Motor neuron (in vitro differentiated cells): ENCODE results near the gene NUDT16. TPM values are rescaled to one million over a fixed set of nuclear protein-coding genes. Genes with fewer than 3 reads are reported as not detected.
"Not testable (repeated sequence)": the region's sequence is repeated elsewhere in the genome, so short reads cannot be mapped to it uniquely, and the experiment has no call there.

Source experiments
- ATAC-seq, 8 experiments: fragments of 200-7000 bp; cut with Tn5 transposase; replicated peaks in 6 of 8; 2 replicates each; pipeline ENCODE4 v1.8.0; 2021; ENCODE audit warnings: mild to moderate bottlenecking in 8 of 8, moderate library complexity in 8 of 8
- H3K27ac ChIP-seq, 2 donors: fragments of 250-450 bp; sonication (Bioruptor Pico); 2 replicates each; pipeline ENCODE4 v1.9.0; 2021; ENCODE audit warnings: antibody characterized with exemption in 2 of 2, mild to moderate bottlenecking in 2 of 2, moderate library complexity in 1 of 2
- H3K4me1 ChIP-seq, 2 donors: fragments of 250-450 bp; sonication (Bioruptor Pico); replicated peaks in 1 of 2; 2 replicates each; pipeline ENCODE4 v1.6.1; 2021; ENCODE audit warnings: antibody characterized with exemption in 2 of 2, mild to moderate bottlenecking in 2 of 2, moderate library complexity in 1 of 2
- H3K4me3 ChIP-seq, 5 donors: fragments of 250-450 bp; sonication (Bioruptor Pico); 2 replicates each; pipeline ENCODE4 v1.9.0; 2021; ENCODE audit warnings: antibody characterized with exemption in 5 of 5, mild to moderate bottlenecking in 5 of 5, moderate library complexity in 4 of 5
- WGBS, 10 experiments: fragments of 450-650 bp; shearing (Covaris generic); methylation state at CpG; one replicate each; pipeline ENCODE4 v1.0.0; 2022; 5-methylcytosine and 5-hydroxymethylcytosine counted together
- in situ Hi-C, 9 experiments: fragments of 400-800 bp; cut with MboI; loops; one replicate each; pipeline ENCODE4 v1.15.0; 2021; ENCODE audit warnings: low sequenced_read_pairs in 9 of 9, low pct_unique_long_range_greater_than_20kb in 2 of 9; ENCODE audit not compliant: unreplicated experiment in 9 of 9
- total RNA-seq, 8 experiments: library from RNA; unstranded; fragments of 300-600 nt; gene quantifications; 2 replicates each; pipeline versions ENCODE4 v1.2.3 to v1.2.4, GENCODE V29; 2022

Gene NUDT16
- total RNA-seq, 8 experiments from 2014 or later, result 14.6 to 33.4 (median 25.3) TPM

DNA sequence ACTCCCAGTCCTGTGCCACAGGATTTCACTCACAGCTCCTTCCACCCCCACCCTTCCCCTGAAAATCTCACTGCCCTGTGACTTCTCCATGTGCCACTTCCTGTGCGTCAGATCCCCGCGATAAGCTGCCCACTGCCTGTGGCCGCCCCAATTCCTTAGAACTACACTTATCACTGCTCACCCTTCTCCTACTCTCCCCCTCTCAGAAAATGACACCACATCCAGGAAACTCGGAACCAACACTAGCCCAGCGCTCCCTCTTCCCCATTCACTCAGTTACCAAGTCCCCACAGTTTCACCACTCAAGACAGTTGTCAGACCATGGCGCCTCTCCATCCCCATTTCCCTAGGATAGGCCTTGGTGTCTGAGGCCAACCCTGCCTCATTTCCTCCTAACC lies 20.5 kb upstream of the NUDT16 start:
- H3K27ac ChIP-seq, in situ Hi-C loops, H3K4me3 ChIP-seq, ATAC-seq, H3K4me1 ChIP-seq: not testable (repeated sequence)
- 100% methylated on average over 1 to 2 of the region's 7 CpGs; no CpG with 5 or more reads in 8 of the 10 experiments for whole genome bisulfite sequencing, 10 experiments

- peak in 6 of 8 experiments; percentile 21 to 91 (median 58) for ATAC-seq
- no peaks in the 10 kb centered on the region for H3K4me1 ChIP-seq
- no peak overlapping the region for H3K27ac ChIP-seq
- in situ Hi-C loops, result no loop called here
- 0 to 65% (median 40%) methylated on average over 2 to 31 of the region's 64 CpGs; no CpG with 5 or more reads in 3 of the 10 experiments for WGBS, 10 experiments
- no peak overlapping the region for H3K4me3 ChIP-seq
Measured at GRCh38 chr3:131361464-131362421, 19.8 kb upstream of the NUDT16 start.

DNA sequence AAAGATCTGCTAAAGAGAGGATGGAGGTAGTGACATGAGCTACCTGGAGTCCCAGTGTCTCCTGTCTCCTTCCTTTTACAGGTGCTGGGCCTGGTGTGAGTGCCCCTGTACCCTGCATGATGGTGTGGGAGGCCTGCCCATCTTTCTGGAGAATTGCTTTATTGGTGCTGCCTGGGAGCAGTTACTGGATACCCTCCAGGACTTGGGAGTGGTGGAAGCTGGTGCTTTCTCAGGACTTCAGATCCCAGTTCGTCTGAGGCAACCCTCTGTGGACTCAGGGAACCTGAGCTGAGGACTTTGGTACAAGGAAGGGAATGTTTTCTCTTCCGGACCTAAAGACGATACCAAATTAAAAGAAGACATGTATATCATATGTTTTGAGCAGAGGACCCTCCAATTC lies 18.3 kb upstream of the NUDT16 start:
- ATAC-seq, result no peak
- in situ Hi-C loops, result no loop called here
- WGBS, 10 experiments, result 76 to 89% (median 83%) methylated on average over 2 to 3 of the region's 3 CpGs; no CpG with 5 or more reads in 6 of the 10 experiments
- Histone ChIP-seq H3K27ac (no peak overlapping the region), H3K4me3 (no peak overlapping the region), H3K4me1 (no peaks in the 10 kb centered on the region)

DNA sequence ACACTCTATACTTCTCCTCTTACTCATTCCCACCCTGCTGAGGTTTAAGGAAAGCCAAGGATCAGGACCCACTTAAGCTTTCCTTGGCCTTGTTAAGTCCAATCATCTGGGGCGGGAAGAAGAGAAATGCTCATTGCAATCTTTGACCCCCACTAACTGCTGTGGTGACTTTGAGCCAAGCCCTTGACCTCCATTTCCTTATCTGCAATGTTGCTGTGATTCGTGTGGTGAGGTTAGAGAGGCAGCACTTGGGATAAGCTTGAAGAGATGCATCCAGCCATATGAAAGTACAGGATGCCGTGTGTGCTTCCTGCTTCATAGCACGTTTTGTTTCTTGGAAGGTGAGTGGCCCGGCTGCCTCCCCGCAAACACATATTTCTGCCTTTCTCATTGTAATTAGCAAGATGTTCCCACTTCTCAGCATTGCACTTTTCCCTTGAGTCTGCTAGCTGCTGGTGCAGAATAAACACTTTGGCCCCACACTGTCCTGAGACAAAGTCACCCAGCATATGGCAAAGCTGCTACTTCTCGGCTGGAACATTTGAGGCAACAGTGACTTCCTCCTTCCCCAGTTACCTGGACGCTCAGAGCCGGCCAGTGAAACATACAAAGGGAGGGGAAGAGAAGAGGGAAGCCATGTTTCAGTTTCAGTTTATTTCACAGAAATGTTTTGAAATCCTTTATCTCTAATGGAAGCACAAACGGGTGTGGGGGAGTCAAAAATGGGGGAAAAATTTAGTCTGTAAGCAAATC lies 10.5 kb upstream of the NUDT16 start:
- H3K4me1 ChIP-seq, result no peaks in the 10 kb centered on the region
- no peak overlapping the region for H3K4me3 ChIP-seq
- no peak for ATAC-seq
- in situ Hi-C loops, result no loop called here
- WGBS, 10 experiments, result 69 to 100% (median 87%) methylated on average over 1 to 9 of the region's 10 CpGs
- no peak overlapping the region for H3K27ac ChIP-seq

GRCh38 chr3:131371688-131372066 lies 9.9 kb upstream of the NUDT16 start:
- no peak overlapping the region for H3K27ac ChIP-seq
- no peak overlapping the region for H3K4me3 ChIP-seq
- ATAC-seq, result peak in 1 of 8 experiments; percentile 55
- WGBS, 10 experiments, result 83 to 100% (median 96%) methylated on average over 1 to 2 of the region's 2 CpGs; no CpG with 5 or more reads in 6 of the 10 experiments
- in situ Hi-C loops, result no loop called here
- no peaks in the 10 kb centered on the region for H3K4me1 ChIP-seq

GRCh38 chr3:131374741-131375140 lies 6.8 kb upstream of the NUDT16 start:
- no peak overlapping the region for H3K27ac ChIP-seq
- no peak overlapping the region for H3K4me3 ChIP-seq
- in situ Hi-C loops, result no loop called here
- WGBS, 10 experiments, result 100% methylated on average over 1 to 2 of the region's 2 CpGs; no CpG with 5 or more reads in 7 of the 10 experiments
- no peak for ATAC-seq
- H3K4me1 ChIP-seq, result peaks cover 1 to 3% of the 10 kb centered on the region in 2 donors

DNA sequence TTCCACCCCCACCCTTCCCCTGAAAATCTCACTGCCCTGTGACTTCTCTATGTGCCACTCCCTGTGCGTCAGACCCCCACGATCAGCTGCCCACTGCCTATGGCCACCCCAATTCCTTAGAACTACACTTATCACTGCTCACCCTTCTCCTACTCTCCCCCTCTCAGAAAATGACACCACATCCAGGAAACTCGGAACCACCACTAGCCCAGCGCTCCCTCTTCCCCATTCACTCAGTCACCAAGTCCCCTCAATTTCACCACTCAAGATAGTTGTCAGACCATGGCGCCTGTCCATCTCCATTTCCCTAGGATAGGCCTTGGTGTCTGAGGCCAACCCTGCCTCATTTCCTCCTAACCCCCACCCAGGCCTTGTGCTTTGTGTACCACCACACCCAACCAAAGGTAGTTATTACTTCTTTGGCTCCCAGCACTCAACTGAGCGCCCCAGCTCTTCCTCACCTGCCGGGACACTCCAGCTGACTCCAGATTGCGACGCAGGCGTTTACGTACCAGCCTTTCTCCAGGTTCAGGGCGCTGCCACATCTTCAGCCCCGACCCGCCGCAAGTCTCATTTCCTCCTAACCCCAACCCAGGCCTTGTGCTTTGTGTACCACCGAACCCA lies 641 bp upstream of the NUDT16 start:
- in situ Hi-C loops, result not testable (repeated sequence)
- peak overlapping the region; percentile 49 to 73 (median 53) for H3K4me3 ChIP-seq
- peak overlapping the region; percentile 54 to 88 for H3K27ac ChIP-seq
- H3K4me1 ChIP-seq, result peaks cover 16 to 19% of the 10 kb centered on the region in 2 donors
- peak in 2 of 8 experiments; percentile 2 for ATAC-seq
- WGBS, 10 experiments, result 0 to 42% (median 13%) methylated on average over 2 to 9 of the region's 16 CpGs; no CpG with 5 or more reads in 5 of the 10 experiments

DNA sequence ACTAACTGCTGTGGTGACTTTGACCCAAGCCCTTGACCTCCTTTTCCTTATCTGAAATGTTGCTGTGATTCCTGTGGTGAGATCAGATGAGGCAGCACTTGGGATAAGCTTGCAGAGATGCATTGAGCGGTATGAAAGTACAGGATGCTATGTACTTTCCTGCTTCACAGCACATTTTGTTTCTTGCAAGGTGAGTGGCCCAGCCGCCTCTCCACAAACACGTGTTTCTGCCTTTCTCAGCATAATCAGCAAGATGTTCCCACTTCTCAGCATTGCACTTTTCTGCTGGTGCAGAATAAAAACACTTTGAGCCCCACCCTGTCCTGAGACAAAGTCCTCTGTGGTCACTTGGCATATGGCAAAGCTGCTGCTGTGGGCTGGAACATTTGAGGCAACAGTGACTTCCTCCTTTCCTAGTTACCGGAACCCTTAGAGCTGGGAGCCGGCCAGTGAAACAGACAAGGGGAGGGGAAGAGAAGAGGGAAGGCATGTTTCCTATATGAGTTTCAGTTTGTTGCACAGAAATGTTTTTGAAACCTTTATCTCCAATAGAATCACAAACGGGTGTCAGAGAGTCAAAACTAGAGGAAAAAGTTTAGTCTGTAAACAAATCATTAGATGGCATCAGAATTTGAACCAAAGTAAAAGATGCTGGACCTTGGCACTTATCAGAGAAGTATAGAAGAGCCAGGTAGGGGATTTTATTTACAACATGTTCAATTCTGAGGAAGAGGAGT lies 5.0 kb downstream of the NUDT16 start:
- ATAC-seq, result peak in 2 of 8 experiments; percentile 43
- in situ Hi-C loops, result no loop called here
- H3K4me3 ChIP-seq, result no peak overlapping the region
- WGBS, 10 experiments, result 5 to 100% (median 90%) methylated on average over 1 to 6 of the region's 6 CpGs; no CpG with 5 or more reads in 3 of the 10 experiments
- H3K4me1 ChIP-seq, result peaks cover 8 to 12% of the 10 kb centered on the region in 2 donors
- H3K27ac ChIP-seq, result no peak overlapping the region

DNA sequence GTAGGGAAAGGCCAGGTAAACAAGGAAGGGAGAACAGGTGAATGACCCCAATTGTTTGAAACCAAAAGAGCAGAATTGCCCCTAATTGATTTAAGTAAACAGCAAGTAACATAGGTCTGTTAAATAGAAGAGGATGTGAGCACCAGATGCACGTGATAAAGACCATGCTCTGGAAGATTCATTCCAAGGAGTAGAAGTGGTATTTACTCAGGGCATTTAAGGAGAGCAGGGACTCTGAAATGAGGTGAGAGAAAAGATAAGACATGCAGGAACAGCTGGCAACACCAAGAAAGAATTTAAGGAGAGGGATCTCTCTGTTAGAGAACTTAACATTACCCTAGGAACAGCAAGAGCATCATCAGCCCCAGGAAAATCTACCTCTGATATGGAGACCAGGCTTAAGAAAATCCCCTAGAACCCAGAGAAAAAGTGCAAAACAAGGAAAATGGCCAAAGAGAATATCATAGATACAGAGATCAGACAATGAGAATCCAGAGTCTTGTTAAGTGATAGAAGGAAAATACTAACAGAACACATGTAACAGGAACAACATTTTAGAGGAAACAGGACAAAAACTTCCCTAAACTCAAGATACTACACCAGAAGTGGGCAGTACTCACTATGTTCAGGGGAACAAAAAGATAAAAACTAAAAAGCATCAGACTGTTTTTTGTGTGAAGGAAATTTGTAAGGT lies 6.4 kb downstream of the NUDT16 start:
- no peak for ATAC-seq
- Histone ChIP-seq H3K27ac (no peak overlapping the region), H3K4me1 (peaks cover 4 to 6% of the 10 kb centered on the region in 2 donors), H3K4me3 (no peak overlapping the region)
- WGBS, 10 experiments, result 60 to 100% (median 100%) methylated on average over 1 of the region's 1 CpG; no CpG with 5 or more reads in 4 of the 10 experiments
- in situ Hi-C loops, result no loop called here

DNA sequence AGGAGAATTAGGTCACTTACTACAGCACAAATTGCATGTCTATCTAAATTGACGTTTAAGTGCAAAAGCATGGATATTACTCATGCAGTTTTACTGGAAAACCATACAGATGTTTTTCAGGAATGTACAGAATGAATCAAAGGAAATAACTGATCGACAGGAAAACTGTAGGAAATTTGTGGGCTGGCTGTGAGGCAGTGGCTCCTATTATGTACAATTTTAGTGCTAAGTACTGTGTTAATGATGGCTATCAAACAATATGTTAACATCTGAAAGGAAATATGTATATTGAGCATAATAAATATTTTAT lies 6.9 kb downstream of the NUDT16 start:
- H3K4me3 ChIP-seq, result no peak overlapping the region

DNA sequence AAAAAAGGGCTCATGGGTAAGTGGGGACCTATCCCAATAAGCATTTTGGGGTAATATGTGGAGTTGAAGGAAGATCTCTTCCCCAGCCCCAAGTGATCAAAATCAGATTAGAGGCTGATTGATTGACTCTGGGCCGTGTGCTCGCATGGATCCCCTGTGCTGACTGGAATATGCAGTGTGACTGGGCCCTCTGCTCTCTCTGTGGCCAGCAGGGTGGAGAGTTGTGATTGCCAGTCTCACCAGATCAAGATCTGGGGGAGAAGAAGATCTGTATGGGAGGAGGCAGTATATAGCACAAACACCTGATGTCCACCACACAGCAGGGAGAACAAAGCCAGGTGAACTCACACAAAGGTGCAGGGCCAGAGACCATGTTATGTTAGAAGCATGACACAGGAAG lies 8.8 kb downstream of the NUDT16 start:
- WGBS, 10 experiments, result 70 to 90% (median 77%) methylated on average over 1 to 2 of the region's 2 CpGs; no CpG with 5 or more reads in 4 of the 10 experiments
- in situ Hi-C loops, result no loop called here
- ATAC-seq, result no peak
- Histone ChIP-seq H3K4me3 (no peak overlapping the region), H3K27ac (no peak overlapping the region), H3K4me1 (no peaks in the 10 kb centered on the region)

More for the DNA sequence above, 6.9 kb downstream of the NUDT16 start:
- no peak overlapping the region for H3K27ac ChIP-seq
- peaks cover 0 to 1% of the 10 kb centered on the region in 2 donors for H3K4me1 ChIP-seq
- 0 to 100% (median 76%) methylated on average over 1 to 2 of the region's 2 CpGs for WGBS, 10 experiments
- ATAC-seq, result peak in 1 of 8 experiments; percentile 28
- in situ Hi-C loops, result no loop called here

- 0 to 82% (median 73%) methylated on average over 3 to 6 of the region's 6 CpGs; no CpG with 5 or more reads in 1 of the 10 experiments for WGBS, 10 experiments
- Histone ChIP-seq H3K27ac (no peak overlapping the region), H3K4me1 (no peaks in the 10 kb centered on the region), H3K4me3 (no peak overlapping the region)
- ATAC-seq, result no peak
- in situ Hi-C loops, result no loop called here
Measured at GRCh38 chr3:131393051-131393450, 11.5 kb downstream of the NUDT16 start.
